ENCODE measurements around the gene TMEM205.
"Not testable (repeated sequence)": the region's sequence is repeated elsewhere in the genome, so short reads cannot be mapped to it uniquely, and the experiment has no call there.

- TF ChIP-seq, protein P1, sequence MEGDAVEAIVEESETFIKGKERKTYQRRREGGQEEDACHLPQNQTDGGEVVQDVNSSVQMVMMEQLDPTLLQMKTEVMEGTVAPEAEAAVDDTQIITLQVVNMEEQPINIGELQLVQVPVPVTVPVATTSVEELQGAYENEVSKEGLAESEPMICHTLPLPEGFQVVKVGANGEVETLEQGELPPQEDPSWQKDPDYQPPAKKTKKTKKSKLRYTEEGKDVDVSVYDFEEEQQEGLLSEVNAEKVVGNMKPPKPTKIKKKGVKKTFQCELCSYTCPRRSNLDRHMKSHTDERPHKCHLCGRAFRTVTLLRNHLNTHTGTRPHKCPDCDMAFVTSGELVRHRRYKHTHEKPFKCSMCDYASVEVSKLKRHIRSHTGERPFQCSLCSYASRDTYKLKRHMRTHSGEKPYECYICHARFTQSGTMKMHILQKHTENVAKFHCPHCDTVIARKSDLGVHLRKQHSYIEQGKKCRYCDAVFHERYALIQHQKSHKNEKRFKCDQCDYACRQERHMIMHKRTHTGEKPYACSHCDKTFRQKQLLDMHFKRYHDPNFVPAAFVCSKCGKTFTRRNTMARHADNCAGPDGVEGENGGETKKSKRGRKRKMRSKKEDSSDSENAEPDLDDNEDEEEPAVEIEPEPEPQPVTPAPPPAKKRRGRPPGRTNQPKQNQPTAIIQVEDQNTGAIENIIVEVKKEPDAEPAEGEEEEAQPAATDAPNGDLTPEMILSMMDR (IDR thresholded peaks at IDR 0.05): not testable (repeated sequence)
- not testable (repeated sequence) for TF ChIP-seq POLR2A, POLR2AphosphoS5, EP300 (IDR thresholded peaks at IDR 0.05)
Observed at GRCh38 chr19:11333838-11334237, 12.2 kb downstream of the TMEM205 start.

All from sigmoid colon (tissue), 4 donors.